ENCODE data around the gene ARHGEF40.

- TF ChIP-seq, protein P1, sequence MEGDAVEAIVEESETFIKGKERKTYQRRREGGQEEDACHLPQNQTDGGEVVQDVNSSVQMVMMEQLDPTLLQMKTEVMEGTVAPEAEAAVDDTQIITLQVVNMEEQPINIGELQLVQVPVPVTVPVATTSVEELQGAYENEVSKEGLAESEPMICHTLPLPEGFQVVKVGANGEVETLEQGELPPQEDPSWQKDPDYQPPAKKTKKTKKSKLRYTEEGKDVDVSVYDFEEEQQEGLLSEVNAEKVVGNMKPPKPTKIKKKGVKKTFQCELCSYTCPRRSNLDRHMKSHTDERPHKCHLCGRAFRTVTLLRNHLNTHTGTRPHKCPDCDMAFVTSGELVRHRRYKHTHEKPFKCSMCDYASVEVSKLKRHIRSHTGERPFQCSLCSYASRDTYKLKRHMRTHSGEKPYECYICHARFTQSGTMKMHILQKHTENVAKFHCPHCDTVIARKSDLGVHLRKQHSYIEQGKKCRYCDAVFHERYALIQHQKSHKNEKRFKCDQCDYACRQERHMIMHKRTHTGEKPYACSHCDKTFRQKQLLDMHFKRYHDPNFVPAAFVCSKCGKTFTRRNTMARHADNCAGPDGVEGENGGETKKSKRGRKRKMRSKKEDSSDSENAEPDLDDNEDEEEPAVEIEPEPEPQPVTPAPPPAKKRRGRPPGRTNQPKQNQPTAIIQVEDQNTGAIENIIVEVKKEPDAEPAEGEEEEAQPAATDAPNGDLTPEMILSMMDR (IDR thresholded peaks at IDR 0.05; ENCODE audit: insufficient read depth, low read length, poor library complexity, severe bottlenecking) = no peak
- no peak for TF ChIP-seq EZH2phosphoT487 (conservative IDR thresholded peaks at IDR 0.05; ENCODE audit: low read length)
Measured at GRCh38 chr14:21101802-21102413, 31.8 kb downstream of the ARHGEF40 start.
